Endothelial cell of umbilical vein (primary cell): ENCODE results near the gene KMT5C. TPM values are rescaled to one million over a fixed set of nuclear protein-coding genes. Genes with fewer than 3 reads are reported as not detected.

ENCODE experiments used
- BruUV-seq: library from RNA; stranded (reverse); fragments of 400-500 nt; replicated peaks from 2 replicates; lab custom pipeline; 2021; lab: Mats Ljungman, UMichigan
- CTCF ChIA-PET: fragments of 300-600, 350-600 bp; sonication (Branson Sonifier 250); formaldehyde crosslinking; loops from one replicate; lab custom pipeline; 2021; ENCODE audit warnings: antibody characterized with exemption, inconsistent platforms; lab: Charles Lee
- POLR2A ChIA-PET: fragments of 300-600, 350-600 bp; sonication (Branson Sonifier 250); formaldehyde crosslinking; loops from one replicate; lab custom pipeline; 2021; ENCODE audit warnings: antibody characterized with exemption, inconsistent platforms; lab: Charles Lee
- DNase-seq: peaks from one replicate; pipeline ENCODE4 v3.0.0-alpha.2; 2011; ENCODE audit warnings: low read depth, low spot score
- FAIRE-seq: peaks from 2 replicates; lab custom pipeline; 2011; peaks lifted over from hg19 to GRCh38; lab: Jason Lieb, UNC
- H2AFZ ChIP-seq: 2 replicates; pipeline ENCODE4 v1.6.0; 2012; ENCODE audit warnings: low read depth, low read length, control low read depth, inconsistent platforms
- H3K27ac ChIP-seq: 2 replicates; pipeline ENCODE4 v1.5.1; 2011; ENCODE audit warnings: low read depth, mild to moderate bottlenecking, control low read depth, low read length, moderate library complexity; ENCODE audit not compliant: insufficient read depth
- H3K27me3 ChIP-seq, 2 experiments: 2 replicates each; pipeline versions ENCODE4 v1.6.0 to v1.6.1; 2011; ENCODE audit warnings: low read length in 2 of 2, mixed read lengths in 1 of 2; ENCODE audit not compliant: control insufficient read depth in 2 of 2, insufficient read depth in 2 of 2
- H3K36me3 ChIP-seq, 2 experiments: 2 replicates in 1 of 2; 3 replicates in 1 of 2; pipeline ENCODE4 v1.5.1; 2011; ENCODE audit warnings: low read length in 2 of 2, mild to moderate bottlenecking in 1 of 2, moderate library complexity in 1 of 2; ENCODE audit not compliant: control insufficient read depth in 2 of 2, insufficient read depth in 2 of 2; ENCODE audit errors: extremely low read depth in 1 of 2
- H3K4me1 ChIP-seq: 3 replicates; pipeline ENCODE4 v1.5.1; 2011; ENCODE audit warnings: mild to moderate bottlenecking, low read length; ENCODE audit not compliant: control insufficient read depth, insufficient read depth; ENCODE audit errors: extremely low read depth
- H3K4me2 ChIP-seq: 2 replicates; pipeline ENCODE4 v1.6.1; 2011; ENCODE audit warnings: low read length, control low read depth, mixed read lengths; ENCODE audit not compliant: insufficient read depth
- H3K4me3 ChIP-seq, 3 experiments: fragments of 200-600 bp in 1 of 3; sonication (generic), shearing (Covaris generic) in 1 of 3; replicated peaks in 1 of 3; 2 replicates each; pipeline ENCODE4 v1.5.1; 2011 to 2016; ENCODE audit warnings: control low read depth in 3 of 3, low read length in 3 of 3, mild to moderate bottlenecking in 2 of 3, inconsistent platforms in 1 of 3, low read depth in 1 of 3, moderate library complexity in 1 of 3; ENCODE audit not compliant: insufficient read depth in 1 of 3
- H3K79me2 ChIP-seq: 2 replicates; pipeline ENCODE4 v1.6.0; 2012; ENCODE audit warnings: low read length, inconsistent platforms; ENCODE audit not compliant: control insufficient read depth, insufficient read depth
- H3K9ac ChIP-seq: replicated peaks from 2 replicates; pipeline ENCODE3; 2011; ENCODE audit warnings: low read length, control low read depth; ENCODE audit not compliant: insufficient read depth; ENCODE audit errors: extremely low read depth
- H3K9me1 ChIP-seq: replicated peaks from 3 replicates; pipeline ENCODE4 v1.6.0; 2011; ENCODE audit warnings: mild to moderate bottlenecking, low read length; ENCODE audit not compliant: control insufficient read depth, insufficient read depth; ENCODE audit errors: extremely low read depth
- H3K9me3 ChIP-seq: replicated peaks from 2 replicates; pipeline ENCODE4 v1.5.1; 2012; ENCODE audit warnings: low read length, inconsistent platforms; ENCODE audit not compliant: control insufficient read depth, insufficient read depth
- H4K20me1 ChIP-seq: replicated peaks from 2 replicates; pipeline ENCODE3; 2011; ENCODE audit warnings: mild to moderate bottlenecking, low read length; ENCODE audit not compliant: control insufficient read depth, insufficient read depth; ENCODE audit errors: extremely low read depth
- CTCF ChIP-seq, 2 donors: IDR thresholded peaks; 1 replicate in 1 of 2; 2 replicates in 1 of 2; pipeline ENCODE4 v1.5.1; 2011; ENCODE audit warnings: low read length in 2 of 2, mild to moderate bottlenecking in 2 of 2, moderate library complexity in 2 of 2, control low read depth in 1 of 2, inconsistent platforms in 1 of 2, low read depth in 1 of 2; ENCODE audit not compliant: insufficient read depth in 1 of 2; ENCODE audit errors: extremely low read depth in 1 of 2
- EZH2 ChIP-seq: IDR thresholded peaks from 2 replicates; pipeline ENCODE4 v1.6.1; 2012; ENCODE audit warnings: borderline replicate concordance, low read depth, mild to moderate bottlenecking, moderate library complexity, low read length, inconsistent platforms; ENCODE audit not compliant: severe bottlenecking
- FOS ChIP-seq: IDR thresholded peaks from 2 replicates; pipeline ENCODE4 v1.6.1; 2011; ENCODE audit warnings: mild to moderate bottlenecking, low read length, moderate library complexity, borderline replicate concordance; ENCODE audit not compliant: insufficient read depth
- GATA2 ChIP-seq: IDR thresholded peaks from 2 replicates; pipeline ENCODE4 v1.7.0; 2011; ENCODE audit warnings: low read depth, mild to moderate bottlenecking, moderate library complexity, mixed read lengths, low read length; ENCODE audit not compliant: insufficient read length, insufficient read depth
- JUN ChIP-seq: IDR thresholded peaks from 2 replicates; pipeline ENCODE4 v1.6.1; 2011; ENCODE audit warnings: borderline replicate concordance, low read depth; ENCODE audit not compliant: insufficient read length, insufficient read depth
- MAX ChIP-seq: IDR thresholded peaks from 2 replicates; pipeline ENCODE4 v1.6.1; 2011; ENCODE audit not compliant: insufficient read depth, insufficient read length
- MYC ChIP-seq: IDR thresholded peaks from one replicate; pipeline ENCODE4 v1.6.1; 2011; ENCODE audit warnings: mild to moderate bottlenecking, low read depth, low read length
- POLR2A ChIP-seq: IDR thresholded peaks from 2 replicates; pipeline ENCODE4 v1.6.1; 2012; ENCODE audit warnings: low read depth, mild to moderate bottlenecking, control low read depth, low read length
- POLR2AphosphoS5 ChIP-seq: IDR thresholded peaks from 2 replicates; pipeline ENCODE4 v1.6.1; 2012; ENCODE audit warnings: low read depth, mild to moderate bottlenecking, control low read depth, low read length, moderate library complexity; ENCODE audit not compliant: insufficient read depth
- dilution Hi-C: fragments of 300-500 bp; cut with MboI; formaldehyde crosslinking; loops from one replicate; pipeline ENCODE4 v1.15.0; 2019; ENCODE audit warnings: low sequenced_read_pairs; ENCODE audit not compliant: extremely low pct_ligation_motif_present
- intact Hi-C: fragments of 100-400 bp; cut with micrococcal nuclease; formaldehyde crosslinking; loops from one replicate; pipeline ENCODE4 v1.10.0; 2022
- polyA plus RNA-seq, 4 experiments: library from polyadenylated mRNA; depleted of rRNA in 3 of 4; stranded (reverse) in 3 of 4; unstranded in 1 of 4; fragments of >200 nt; gene quantifications; 2 replicates each; pipeline versions ENCODE4 v1.2.1 to v1.2.3, GENCODE V29; 2011 to 2012; ENCODE audit warnings: missing spikeins in 1 of 4
- total RNA-seq: library from RNA; stranded (reverse); gene quantifications from 2 replicates; pipeline ENCODE4 v1.2.3, GENCODE V29; 2021

The KMT5C gene
- total and polyA plus RNA-seq, 2 donors (not counting 3 experiments of a cell fraction or from before 2014, with no cell fraction given) = 7.2 to 13.5 TPM

GRCh38 chr19:55352040-55352439 lies 12.4 kb downstream of the KMT5C start:
- H3K27ac ChIP-seq = no peak overlapping the region
- no peak overlapping the region for H2AFZ ChIP-seq
- H3K4me3 ChIP-seq = no peak overlapping the region
- no peak for FAIRE-seq
- no peak for DNase-seq
- no peaks in the 10 kb centered on the region for H3K79me2 ChIP-seq
- ChIA-PET CTCF (no interaction called here), POLR2A (no interaction called here)
- no peaks in the 10 kb centered on the region for H3K36me3 ChIP-seq
- TF ChIP-seq EZH2 = no peak
- no peak for TF ChIP-seq CTCF (IDR thresholded peaks at IDR 0.05; ENCODE audit: extremely low read depth in 1 of 2, insufficient read depth in 1 of 2, low read depth in 1 of 2, low read length in 2 of 2)
- TF ChIP-seq GATA2 = no peak
- no peak for TF ChIP-seq JUN
- TF ChIP-seq POLR2AphosphoS5 = no peak
- TF ChIP-seq FOS = no peak
- TF ChIP-seq MYC = no peak
- TF ChIP-seq MAX = no peak
- no peak for TF ChIP-seq POLR2A
- no peak overlapping the region for H3K4me2 ChIP-seq
- no peaks in the 10 kb centered on the region for H3K9me1 ChIP-seq
- no peaks in the 10 kb centered on the region for H4K20me1 ChIP-seq
- intact Hi-C loops (no loop called here), dilution Hi-C loops (no loop called here)
- no TSS peak for BruUV-seq
- peaks cover 24 to 31% of the 10 kb centered on the region in 2 experiments for H3K27me3 ChIP-seq
- H3K9me3 ChIP-seq = no peaks in the 10 kb centered on the region
- H3K9ac ChIP-seq = no peak overlapping the region
- H3K4me1 ChIP-seq = peaks cover 4% of the 10 kb centered on the region
